Measurements from ENCODE around the gene CCNC. TPM values are rescaled to one million over a fixed set of nuclear protein-coding genes. Genes with fewer than 3 reads are reported as not detected.

CCNC gene
- total RNA-seq, 4 donors from 2014 or later = 25.3 to 62.9 (median 46.7) TPM

DNA sequence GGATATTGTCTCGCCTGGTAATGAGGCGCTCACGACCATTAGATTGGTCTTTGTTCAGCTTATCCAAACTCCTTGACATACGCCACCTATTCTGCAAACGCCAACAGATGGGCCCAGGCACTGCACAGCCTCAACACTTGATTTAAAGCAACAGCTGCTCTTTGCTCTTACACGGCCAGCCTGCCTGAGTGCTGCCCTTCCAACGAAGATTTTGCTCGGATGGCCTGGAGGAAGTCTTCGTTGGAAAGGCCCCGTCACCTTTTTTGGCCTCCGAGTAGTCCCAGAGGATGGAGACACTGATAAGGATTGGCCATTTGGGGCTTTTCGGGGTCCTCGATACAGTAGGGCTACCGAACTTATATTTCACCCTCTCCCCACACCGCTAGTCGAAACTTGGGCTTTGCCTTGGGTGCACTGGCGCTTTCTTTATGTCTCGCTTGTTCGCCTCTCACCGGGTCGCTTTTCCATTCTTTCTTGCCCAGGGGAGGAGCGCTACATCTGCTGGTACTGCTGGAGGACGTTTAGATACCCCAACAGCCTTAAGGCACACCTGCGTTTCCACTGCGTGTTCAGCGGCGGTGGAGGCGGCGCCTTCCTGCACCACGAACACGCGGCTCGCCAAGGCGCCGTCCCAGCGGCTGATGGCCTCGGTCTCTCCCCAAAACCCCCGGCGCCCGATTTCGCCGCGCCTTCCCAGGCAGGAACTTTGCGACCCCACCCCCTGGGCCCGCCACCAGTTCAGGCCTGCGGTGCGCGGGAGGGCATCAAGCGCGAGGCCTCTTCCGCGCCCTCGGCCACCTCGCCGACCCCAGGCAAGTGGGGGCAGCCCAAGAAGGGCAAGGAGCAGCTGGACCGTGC, 44.3 kb upstream of the CCNC start:
- peak overlapping the region; percentile 16 for H3K4me3 ChIP-seq (ENCODE audit: low read depth, poor library complexity, severe bottlenecking)
- WGBS, 2 donors = 10 to 15% methylated on average over 36 to 56 of the region's 56 CpGs
- TF ChIP-seq, protein P1, sequence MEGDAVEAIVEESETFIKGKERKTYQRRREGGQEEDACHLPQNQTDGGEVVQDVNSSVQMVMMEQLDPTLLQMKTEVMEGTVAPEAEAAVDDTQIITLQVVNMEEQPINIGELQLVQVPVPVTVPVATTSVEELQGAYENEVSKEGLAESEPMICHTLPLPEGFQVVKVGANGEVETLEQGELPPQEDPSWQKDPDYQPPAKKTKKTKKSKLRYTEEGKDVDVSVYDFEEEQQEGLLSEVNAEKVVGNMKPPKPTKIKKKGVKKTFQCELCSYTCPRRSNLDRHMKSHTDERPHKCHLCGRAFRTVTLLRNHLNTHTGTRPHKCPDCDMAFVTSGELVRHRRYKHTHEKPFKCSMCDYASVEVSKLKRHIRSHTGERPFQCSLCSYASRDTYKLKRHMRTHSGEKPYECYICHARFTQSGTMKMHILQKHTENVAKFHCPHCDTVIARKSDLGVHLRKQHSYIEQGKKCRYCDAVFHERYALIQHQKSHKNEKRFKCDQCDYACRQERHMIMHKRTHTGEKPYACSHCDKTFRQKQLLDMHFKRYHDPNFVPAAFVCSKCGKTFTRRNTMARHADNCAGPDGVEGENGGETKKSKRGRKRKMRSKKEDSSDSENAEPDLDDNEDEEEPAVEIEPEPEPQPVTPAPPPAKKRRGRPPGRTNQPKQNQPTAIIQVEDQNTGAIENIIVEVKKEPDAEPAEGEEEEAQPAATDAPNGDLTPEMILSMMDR (IDR thresholded peaks at IDR 0.05) = no peak
- TF ChIP-seq POLR2A (IDR thresholded peaks at IDR 0.05) = no peak
- intact Hi-C loops (cut with DNase I; ENCODE audit: low total_unique reads) = no loop called here
- no peak for DNase-seq (ENCODE audit: low spot score in 2 of 2)

DNA sequence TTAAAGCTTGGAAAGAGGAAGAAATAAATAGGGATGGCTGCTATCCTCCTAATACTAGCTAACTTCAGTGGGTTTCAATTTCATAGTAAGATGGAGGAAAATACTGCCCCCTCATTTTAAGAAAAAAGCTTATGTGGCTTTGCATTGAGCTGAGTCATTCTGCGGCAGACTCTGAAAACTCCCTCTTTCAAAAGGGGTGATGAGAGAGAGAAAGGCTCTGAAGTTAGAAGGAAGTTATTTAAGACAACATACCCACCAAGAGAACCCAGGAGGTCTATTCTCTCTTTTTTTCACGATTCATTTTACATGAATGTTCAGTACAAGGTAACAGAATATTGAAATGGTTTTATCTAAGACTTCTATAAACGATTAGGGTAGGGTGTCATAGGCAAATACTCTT, 42.7 kb upstream of the CCNC start:
- intact Hi-C loops (cut with DNase I; ENCODE audit: low total_unique reads) = no loop called here
- no peak for TF ChIP-seq POLR2A (IDR thresholded peaks at IDR 0.05)
- no peak overlapping the region for H3K4me3 ChIP-seq (ENCODE audit: low read depth, poor library complexity, severe bottlenecking)
- DNase-seq (ENCODE audit: low spot score in 2 of 2) = no peak
- 6 to 11% methylated on average over 3 of the region's 3 CpGs for WGBS, 2 donors

DNA sequence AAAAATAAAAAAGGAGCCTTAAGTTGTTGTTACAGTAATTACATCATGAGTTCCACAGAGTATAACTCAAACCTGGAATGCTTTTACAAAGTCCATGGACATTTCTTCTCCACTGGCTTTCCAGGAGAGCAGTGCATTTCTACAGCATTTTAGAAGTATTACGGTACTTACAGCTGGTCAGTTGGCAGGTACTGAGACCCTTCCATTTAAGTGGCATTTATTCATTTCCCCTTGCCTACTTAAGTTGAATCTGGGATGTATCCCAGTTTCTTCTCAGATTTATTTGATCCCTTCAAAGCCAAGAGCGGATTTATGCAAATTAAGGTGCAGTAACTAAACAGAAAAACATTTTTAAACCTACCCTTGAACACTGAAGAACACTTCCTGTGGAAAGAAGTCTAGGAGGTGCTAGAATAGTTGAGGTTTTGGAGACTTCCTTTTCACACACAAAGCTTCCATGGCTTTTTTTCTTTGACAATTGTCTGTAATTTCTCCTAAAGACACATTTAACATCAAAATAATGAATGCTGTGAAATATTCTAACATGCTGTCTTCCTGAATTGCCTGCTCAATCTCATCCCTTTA, 41.5 kb upstream of the CCNC start:
- 23 to 25% methylated on average over 2 of the region's 2 CpGs for WGBS, 2 donors
- TF ChIP-seq, protein P1 (IDR thresholded peaks at IDR 0.05) = no peak
- TF ChIP-seq POLR2A (IDR thresholded peaks at IDR 0.05) = no peak
- no peak overlapping the region for H3K4me3 ChIP-seq (ENCODE audit: low read depth, poor library complexity, severe bottlenecking)
- DNase-seq (ENCODE audit: low spot score in 2 of 2) = no peak
- intact Hi-C loops (cut with DNase I; ENCODE audit: low total_unique reads) = no loop called here

DNA sequence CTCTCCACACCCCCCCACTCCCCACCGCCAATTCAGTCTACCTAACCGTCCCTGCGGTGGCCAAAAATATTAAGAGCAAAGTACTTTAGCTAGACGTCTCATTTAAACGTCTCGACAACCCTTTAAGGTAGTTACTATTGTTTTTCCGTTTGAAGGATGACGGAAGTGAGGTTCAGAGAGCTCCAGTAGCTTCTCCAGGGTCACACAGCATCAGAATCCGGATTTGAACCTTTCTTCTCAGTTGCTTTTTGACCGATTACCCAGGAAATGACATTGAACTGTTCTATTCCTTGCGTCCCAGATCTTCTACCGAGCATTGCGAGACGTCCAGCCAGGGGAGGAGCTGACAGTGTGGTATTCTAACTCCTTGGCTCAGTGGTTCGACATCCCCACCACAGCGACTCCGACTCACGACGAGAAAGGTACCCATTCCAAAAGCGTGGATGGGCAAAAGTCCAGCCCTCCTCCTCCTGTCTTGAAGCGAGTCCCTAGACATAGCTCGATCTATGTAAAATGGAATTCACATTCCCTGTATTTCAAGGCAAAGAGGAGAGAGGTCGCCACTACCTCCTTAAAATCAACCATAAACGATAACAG, 40.5 kb upstream of the CCNC start:
- no peak overlapping the region for H3K4me3 ChIP-seq (ENCODE audit: low read depth, poor library complexity, severe bottlenecking)
- intact Hi-C loops (cut with DNase I; ENCODE audit: low total_unique reads) = no loop called here
- WGBS, 2 donors = 9 to 10% methylated on average over 24 of the region's 24 CpGs
- DNase-seq (ENCODE audit: low spot score in 2 of 2) = no peak
- TF ChIP-seq, protein P1 (IDR thresholded peaks at IDR 0.05) = no peak
- no peak for TF ChIP-seq POLR2A (IDR thresholded peaks at IDR 0.05)

DNA sequence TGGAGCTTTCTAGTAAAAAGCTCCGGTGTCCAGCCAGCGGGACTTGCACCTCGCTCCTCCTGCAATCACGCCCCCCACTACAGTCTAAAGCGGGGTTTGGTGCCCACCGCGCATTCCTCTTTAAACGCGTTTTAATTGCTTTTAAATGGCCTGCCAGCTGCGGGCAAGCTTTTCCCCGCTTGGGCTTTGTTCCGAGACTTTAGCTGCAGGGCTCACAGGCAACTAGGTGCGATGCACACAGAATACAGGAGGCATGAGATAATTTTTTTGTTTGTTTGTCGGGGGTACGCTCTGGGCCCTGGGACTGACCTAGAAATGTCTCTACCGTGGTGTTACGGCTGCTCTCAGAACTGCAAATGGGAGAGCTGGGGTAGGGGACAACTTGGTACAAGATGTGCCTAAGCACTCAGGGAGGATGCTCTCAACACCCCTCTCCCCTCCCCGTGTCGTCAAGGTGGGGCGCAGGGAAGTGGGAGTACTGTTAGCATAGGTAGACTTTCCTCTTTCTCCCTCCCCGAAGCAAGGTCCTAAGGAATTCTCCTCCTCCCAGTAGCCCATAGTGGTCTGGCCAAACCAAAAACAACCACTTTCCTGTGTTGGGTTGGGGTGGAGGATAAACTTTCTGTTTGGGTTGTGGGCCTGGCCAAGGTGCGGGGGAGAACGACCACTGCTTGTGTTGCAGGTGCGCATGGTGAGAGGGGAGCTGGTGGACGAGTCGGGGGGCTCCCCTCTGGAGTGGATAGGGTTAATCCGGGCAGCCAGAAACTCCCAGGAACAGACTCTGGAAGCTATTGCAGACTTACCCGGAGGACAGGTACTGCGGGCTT, 39.8 kb upstream of the CCNC start:
- intact Hi-C loops (cut with DNase I; ENCODE audit: low total_unique reads) = no loop called here
- 5 to 8% methylated on average over 29 of the region's 29 CpGs for WGBS, 2 donors
- TF ChIP-seq, protein P1 (IDR thresholded peaks at IDR 0.05) = no peak
- TF ChIP-seq POLR2A (IDR thresholded peaks at IDR 0.05) = no peak
- no peak for DNase-seq (ENCODE audit: low spot score in 2 of 2)
- no peak overlapping the region for H3K4me3 ChIP-seq (ENCODE audit: low read depth, poor library complexity, severe bottlenecking)

Data from lower leg skin (tissue), 4 donors.